ENCODE data around the gene NKAIN2.

The NKAIN2 gene

DNA sequence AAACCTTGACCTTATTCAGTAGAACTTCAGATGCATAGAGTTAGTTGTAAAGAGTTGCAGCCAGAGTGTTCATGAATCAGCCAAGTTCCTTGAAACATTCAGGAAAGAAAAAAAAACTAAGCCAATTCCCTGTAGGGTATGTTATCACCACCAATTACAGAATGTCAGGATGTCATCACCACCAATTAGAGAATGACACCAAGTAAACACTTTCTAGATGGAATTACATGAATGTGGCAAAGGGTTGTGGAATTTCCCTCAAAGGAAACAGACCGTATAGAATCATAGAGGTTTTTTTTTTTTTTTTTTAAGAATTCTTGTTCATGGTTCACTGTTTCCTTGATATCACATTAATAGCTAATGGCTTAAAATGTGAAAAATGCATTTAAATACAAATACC lies 686.5 kb downstream of the NKAIN2 start (continued):
- TF ChIP-seq HOXD13 (CRISPR knock-in tag; IDR thresholded peaks at IDR 0.05; ENCODE audit: borderline replicate concordance) (no peak), ZNF302 (tag by site-specific recombination; IDR thresholded peaks at IDR 0.05; ENCODE audit: low read depth) (no peak), ZNF548 (tag by site-specific recombination; IDR thresholded peaks at IDR 0.05) (no peak), ZNF146 (tag by site-specific recombination; IDR thresholded peaks at IDR 0.05) (no peak), RBAK (tag by site-specific recombination; IDR thresholded peaks at IDR 0.05) (no peak), TCF7L2 (IDR thresholded peaks at IDR 0.05; ENCODE audit: borderline replicate concordance, low read depth, low read length) (no peak), ZSCAN23 (tag by site-specific recombination; IDR thresholded peaks at IDR 0.05) (peak; percentile 96), ZNF433 (tag by site-specific recombination; IDR thresholded peaks at IDR 0.05; ENCODE audit: low read depth) (no peak), ZNF585B (tag by site-specific recombination; IDR thresholded peaks at IDR 0.05) (no peak), HOXA7 (CRISPR knock-in tag; IDR thresholded peaks at IDR 0.05; ENCODE audit: borderline replicate concordance) (no peak), ZNF140 (tag by site-specific recombination; IDR thresholded peaks at IDR 0.05) (no peak), ZNF571 (tag by site-specific recombination; IDR thresholded peaks at IDR 0.05) (no peak), ZNF670 (tag by site-specific recombination; IDR thresholded peaks at IDR 0.05; ENCODE audit: low read depth) (no peak), ZNF114 (tag by site-specific recombination; IDR thresholded peaks at IDR 0.05) (no peak), WT1 (tag by site-specific recombination; IDR thresholded peaks at IDR 0.05) (peak; percentile 71), KLF9 (tag by site-specific recombination; IDR thresholded peaks at IDR 0.05; ENCODE audit: low read depth) (no peak), ZNF48 (tag by site-specific recombination; IDR thresholded peaks at IDR 0.05) (no peak), GLI4 (tag by site-specific recombination; IDR thresholded peaks at IDR 0.05) (no peak), ZNF169 (tag by site-specific recombination; IDR thresholded peaks at IDR 0.05) (no peak), GLIS1 (tag by site-specific recombination; IDR thresholded peaks at IDR 0.05) (no peak), ZNF544 (tag by site-specific recombination; IDR thresholded peaks at IDR 0.05) (no peak), ZBTB8A (tag by site-specific recombination; IDR thresholded peaks at IDR 0.05) (no peak), ZNF626 (tag by site-specific recombination; IDR thresholded peaks at IDR 0.05) (no peak), KLF10 (tag by site-specific recombination; IDR thresholded peaks at IDR 0.05) (peak; percentile 70; the same call in 1 of the 2 replicates), ZNF837 (tag by site-specific recombination; IDR thresholded peaks at IDR 0.05) (no peak), REPIN1 (tag by site-specific recombination; IDR thresholded peaks at IDR 0.05; ENCODE audit: low read depth) (no peak), ZNF785 (tag by site-specific recombination; IDR thresholded peaks at IDR 0.05) (no peak), ZNF623 (tag by site-specific recombination; IDR thresholded peaks at IDR 0.05) (no peak), SALL2 (tag by site-specific recombination; IDR thresholded peaks at IDR 0.05; ENCODE audit: borderline replicate concordance) (no peak), ZNF266 (tag by site-specific recombination; IDR thresholded peaks at IDR 0.05; ENCODE audit: low read depth) (no peak), ZNF221 (tag by site-specific recombination; IDR thresholded peaks at IDR 0.05; ENCODE audit: borderline replicate concordance) (no peak), ZNF211 (tag by site-specific recombination; IDR thresholded peaks at IDR 0.05; ENCODE audit: low read depth) (no peak), ZNF354C (tag by site-specific recombination; IDR thresholded peaks at IDR 0.05; ENCODE audit: borderline replicate concordance, low read depth) (no peak), ZNF112 (tag by site-specific recombination; IDR thresholded peaks at IDR 0.05) (no peak), HOXC10 (CRISPR knock-in tag; IDR thresholded peaks at IDR 0.05) (no peak)
- TF ChIP-seq, protein P1, sequence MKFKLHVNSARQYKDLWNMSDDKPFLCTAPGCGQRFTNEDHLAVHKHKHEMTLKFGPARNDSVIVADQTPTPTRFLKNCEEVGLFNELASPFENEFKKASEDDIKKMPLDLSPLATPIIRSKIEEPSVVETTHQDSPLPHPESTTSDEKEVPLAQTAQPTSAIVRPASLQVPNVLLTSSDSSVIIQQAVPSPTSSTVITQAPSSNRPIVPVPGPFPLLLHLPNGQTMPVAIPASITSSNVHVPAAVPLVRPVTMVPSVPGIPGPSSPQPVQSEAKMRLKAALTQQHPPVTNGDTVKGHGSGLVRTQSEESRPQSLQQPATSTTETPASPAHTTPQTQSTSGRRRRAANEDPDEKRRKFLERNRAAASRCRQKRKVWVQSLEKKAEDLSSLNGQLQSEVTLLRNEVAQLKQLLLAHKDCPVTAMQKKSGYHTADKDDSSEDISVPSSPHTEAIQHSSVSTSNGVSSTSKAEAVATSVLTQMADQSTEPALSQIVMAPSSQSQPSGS (tag by site-specific recombination; IDR thresholded peaks at IDR 0.05; ENCODE audit: low read depth), result peak; percentile 55; the same call in 1 of the 2 replicates
- TF ChIP-seq, protein P2, sequence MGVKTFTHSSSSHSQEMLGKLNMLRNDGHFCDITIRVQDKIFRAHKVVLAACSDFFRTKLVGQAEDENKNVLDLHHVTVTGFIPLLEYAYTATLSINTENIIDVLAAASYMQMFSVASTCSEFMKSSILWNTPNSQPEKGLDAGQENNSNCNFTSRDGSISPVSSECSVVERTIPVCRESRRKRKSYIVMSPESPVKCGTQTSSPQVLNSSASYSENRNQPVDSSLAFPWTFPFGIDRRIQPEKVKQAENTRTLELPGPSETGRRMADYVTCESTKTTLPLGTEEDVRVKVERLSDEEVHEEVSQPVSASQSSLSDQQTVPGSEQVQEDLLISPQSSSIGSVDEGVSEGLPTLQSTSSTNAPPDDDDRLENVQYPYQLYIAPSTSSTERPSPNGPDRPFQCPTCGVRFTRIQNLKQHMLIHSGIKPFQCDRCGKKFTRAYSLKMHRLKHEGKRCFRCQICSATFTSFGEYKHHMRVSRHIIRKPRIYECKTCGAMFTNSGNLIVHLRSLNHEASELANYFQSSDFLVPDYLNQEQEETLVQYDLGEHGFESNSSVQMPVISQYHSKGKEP (tag by site-specific recombination; IDR thresholded peaks at IDR 0.05), result peak; percentile 80
- TF ChIP-seq, protein P3, sequence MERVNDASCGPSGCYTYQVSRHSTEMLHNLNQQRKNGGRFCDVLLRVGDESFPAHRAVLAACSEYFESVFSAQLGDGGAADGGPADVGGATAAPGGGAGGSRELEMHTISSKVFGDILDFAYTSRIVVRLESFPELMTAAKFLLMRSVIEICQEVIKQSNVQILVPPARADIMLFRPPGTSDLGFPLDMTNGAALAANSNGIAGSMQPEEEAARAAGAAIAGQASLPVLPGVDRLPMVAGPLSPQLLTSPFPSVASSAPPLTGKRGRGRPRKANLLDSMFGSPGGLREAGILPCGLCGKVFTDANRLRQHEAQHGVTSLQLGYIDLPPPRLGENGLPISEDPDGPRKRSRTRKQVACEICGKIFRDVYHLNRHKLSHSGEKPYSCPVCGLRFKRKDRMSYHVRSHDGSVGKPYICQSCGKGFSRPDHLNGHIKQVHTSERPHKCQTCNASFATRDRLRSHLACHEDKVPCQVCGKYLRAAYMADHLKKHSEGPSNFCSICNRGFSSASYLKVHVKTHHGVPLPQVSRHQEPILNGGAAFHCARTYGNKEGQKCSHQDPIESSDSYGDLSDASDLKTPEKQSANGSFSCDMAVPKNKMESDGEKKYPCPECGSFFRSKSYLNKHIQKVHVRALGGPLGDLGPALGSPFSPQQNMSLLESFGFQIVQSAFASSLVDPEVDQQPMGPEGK (tag by site-specific recombination; IDR thresholded peaks at IDR 0.05), result 0 out of 2 replicates have a peak, but pooled peaks have one; percentile 32
- TF ChIP-seq, protein P4, sequence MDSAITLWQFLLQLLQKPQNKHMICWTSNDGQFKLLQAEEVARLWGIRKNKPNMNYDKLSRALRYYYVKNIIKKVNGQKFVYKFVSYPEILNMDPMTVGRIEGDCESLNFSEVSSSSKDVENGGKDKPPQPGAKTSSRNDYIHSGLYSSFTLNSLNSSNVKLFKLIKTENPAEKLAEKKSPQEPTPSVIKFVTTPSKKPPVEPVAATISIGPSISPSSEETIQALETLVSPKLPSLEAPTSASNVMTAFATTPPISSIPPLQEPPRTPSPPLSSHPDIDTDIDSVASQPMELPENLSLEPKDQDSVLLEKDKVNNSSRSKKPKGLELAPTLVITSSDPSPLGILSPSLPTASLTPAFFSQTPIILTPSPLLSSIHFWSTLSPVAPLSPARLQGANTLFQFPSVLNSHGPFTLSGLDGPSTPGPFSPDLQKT (IDR thresholded peaks at IDR 0.05; ENCODE audit: borderline replicate concordance, low read depth, low read length), result no peak
